Measurements from ENCODE around the gene ADH7.

- no peak for TF ChIP-seq EZH2 (optimal IDR thresholded peaks at IDR 0.05; ENCODE audit: low read depth, low read length)
- TF ChIP-seq CTCF (IDR thresholded peaks at IDR 0.05; ENCODE audit: low read length), result no peak
- TF ChIP-seq EZH2phosphoT487 (IDR thresholded peaks at IDR 0.05; ENCODE audit: low read length), result no peak
Observed at GRCh38 chr4:99459546-99460042, 24.5 kb upstream of the ADH7 start.
